Keratinocyte (primary cell): ENCODE measurements around the gene MYMX. TPM values are rescaled to one million over a fixed set of nuclear protein-coding genes. Genes with fewer than 3 reads are reported as not detected.

Source experiments
- DNase-seq: peaks from one replicate; pipeline ENCODE4 v3.0.0-alpha.2; 2011; ENCODE audit warnings: low read depth, missing footprints, low spot score
- FAIRE-seq: peaks from 2 replicates; lab custom pipeline; 2011; peaks lifted over from hg19 to GRCh38; lab: Jason Lieb, UNC
- H2AFZ ChIP-seq: 2 replicates; pipeline ENCODE4 v1.6.0; 2012; ENCODE audit warnings: low read length, control low read depth, inconsistent platforms; ENCODE audit not compliant: control insufficient read depth
- H3K27ac ChIP-seq: 2 replicates; pipeline ENCODE4 v1.5.1; 2011; ENCODE audit warnings: low read length; ENCODE audit not compliant: control insufficient read depth, insufficient read depth
- H3K27me3 ChIP-seq: 3 replicates; pipeline ENCODE4 v1.6.0; 2011; ENCODE audit warnings: low read length; ENCODE audit not compliant: control insufficient read depth, insufficient read depth; ENCODE audit errors: extremely low read depth
- H3K36me3 ChIP-seq, 2 experiments: 2 replicates in 1 of 2; 3 replicates in 1 of 2; pipeline ENCODE4 v1.5.1; 2011; ENCODE audit warnings: low read length in 2 of 2, mild to moderate bottlenecking in 1 of 2; ENCODE audit not compliant: control insufficient read depth in 2 of 2, insufficient read depth in 2 of 2; ENCODE audit errors: extremely low read depth in 1 of 2
- H3K4me1 ChIP-seq: 3 replicates; pipeline ENCODE4 v1.5.1; 2011; ENCODE audit warnings: low read length; ENCODE audit not compliant: control insufficient read depth, insufficient read depth; ENCODE audit errors: extremely low read depth
- H3K4me2 ChIP-seq: 3 replicates; pipeline ENCODE4 v1.6.0; 2011; ENCODE audit warnings: low read depth, low read length; ENCODE audit not compliant: control insufficient read depth, insufficient read depth; ENCODE audit errors: extremely low read depth
- H3K4me3 ChIP-seq, 3 experiments: fragments of 200-600 bp in 1 of 3; sonication (generic) in 1 of 3; 2 replicates in 2 of 3; 3 replicates in 1 of 3; pipeline ENCODE4 v1.5.1; 2011 to 2016; ENCODE audit warnings: low read length in 3 of 3, mild to moderate bottlenecking in 3 of 3, control low read depth in 2 of 3, inconsistent platforms in 1 of 3, low read depth in 1 of 3, mixed read lengths in 1 of 3, mixed run types in 1 of 3, moderate library complexity in 1 of 3; ENCODE audit not compliant: control insufficient read depth in 2 of 3, insufficient read depth in 2 of 3; ENCODE audit errors: extremely low read depth in 1 of 3
- H3K79me2 ChIP-seq: 2 replicates; pipeline ENCODE4 v1.6.0; 2012; ENCODE audit warnings: low read length; ENCODE audit not compliant: control insufficient read depth, insufficient read depth
- H3K9ac ChIP-seq: 3 replicates; pipeline ENCODE4 v1.6.0; 2011; ENCODE audit warnings: low read length; ENCODE audit not compliant: control insufficient read depth, insufficient read depth; ENCODE audit errors: extremely low read depth
- H3K9me1 ChIP-seq: 3 replicates; pipeline ENCODE4 v1.6.0; 2011; ENCODE audit warnings: low read length; ENCODE audit not compliant: control insufficient read depth, insufficient read depth; ENCODE audit errors: extremely low read depth
- H3K9me3 ChIP-seq: 2 replicates; pipeline ENCODE4 v1.5.1; 2012; ENCODE audit warnings: low read depth, low read length; ENCODE audit not compliant: control insufficient read depth
- H4K20me1 ChIP-seq: 3 replicates; pipeline ENCODE4 v1.6.0; 2011; ENCODE audit warnings: low read length; ENCODE audit not compliant: control insufficient read depth, insufficient read depth; ENCODE audit errors: extremely low read depth
- CTCF ChIP-seq, 3 experiments: IDR thresholded peaks in 1 of 3; conservative IDR thresholded peaks in 1 of 3; optimal IDR thresholded peaks in 1 of 3; 2 replicates in 2 of 3; 3 replicates in 1 of 3; pipeline versions ENCODE3 to v1.5.1; 2011; ENCODE audit warnings: low read length in 3 of 3, mild to moderate bottlenecking in 3 of 3, moderate library complexity in 2 of 3, control low read depth in 1 of 3, inconsistent platforms in 1 of 3; ENCODE audit not compliant: insufficient read depth in 2 of 3; ENCODE audit errors: extremely low read depth in 1 of 3
- EZH2 ChIP-seq: IDR thresholded peaks from one replicate; pipeline ENCODE4 v1.6.1; 2012; ENCODE audit warnings: inconsistent platforms, mild to moderate bottlenecking, low read length, moderate library complexity
- dilution Hi-C: fragments of 300-500 bp; cut with MboI; formaldehyde crosslinking; loops from one replicate; pipeline ENCODE4 v1.7.0; 2020; ENCODE audit warnings: low sequenced_read_pairs; ENCODE audit not compliant: extremely low pct_ligation_motif_present
- polyA plus RNA-seq, 5 experiments: library from polyadenylated mRNA; depleted of rRNA in 3 of 5; stranded (reverse) in 3 of 5; stranded (forward) in 1 of 5; unstranded in 1 of 5; fragments of >200 nt; gene quantifications; 1 replicate in 1 of 5; 2 replicates in 3 of 5; 3 replicates in 1 of 5; pipeline versions ENCODE4 v1.2.1 to v1.2.3, GENCODE V29; 2011 to 2012; ENCODE audit warnings: missing spikeins in 2 of 5, low read depth in 1 of 5, low replicate concordance in 1 of 5

MYMX gene
- polyA plus RNA-seq, 1 donor (not counting 4 experiments of a cell fraction or from before 2014, with no cell fraction given): 0.09 TPM

- H3K9ac ChIP-seq: no peak overlapping the region
- TF ChIP-seq EZH2: no peak
- TF ChIP-seq CTCF (optimal IDR thresholded peaks at IDR 0.05 in 1 of 3, IDR thresholded peaks at IDR 0.05 in 1 of 3, conservative IDR thresholded peaks at IDR 0.05 in 1 of 3; ENCODE audit: extremely low read depth in 1 of 3, insufficient read depth in 2 of 3, low read length in 3 of 3): no peak
- peaks cover 16% of the 10 kb centered on the region for H3K4me1 ChIP-seq
- H3K79me2 ChIP-seq: no peaks in the 10 kb centered on the region
- no peak overlapping the region for H2AFZ ChIP-seq
- H3K4me3 ChIP-seq: no peak overlapping the region
- no peaks in the 10 kb centered on the region for H4K20me1 ChIP-seq
- no peak overlapping the region for H3K4me2 ChIP-seq
- dilution Hi-C loops: no loop called here
- H3K36me3 ChIP-seq: no peaks in the 10 kb centered on the region
- H3K27me3 ChIP-seq: no peaks in the 10 kb centered on the region
- H3K27ac ChIP-seq: no peak overlapping the region
- no peak for FAIRE-seq
- H3K9me3 ChIP-seq: peaks cover 3% of the 10 kb centered on the region
- H3K9me1 ChIP-seq: no peaks in the 10 kb centered on the region
- DNase-seq: no peak
These were observed 40.5 kb upstream of the MYMX start for GRCh38 chr6:44176130-44176761.

- H3K9ac ChIP-seq: no peak overlapping the region
- H4K20me1 ChIP-seq: no peaks in the 10 kb centered on the region
- peaks cover 3% of the 10 kb centered on the region for H3K9me3 ChIP-seq
- no peak for DNase-seq
- H3K4me3 ChIP-seq: no peak overlapping the region
- FAIRE-seq: no peak
- no peak overlapping the region for H3K4me2 ChIP-seq
- H2AFZ ChIP-seq: no peak overlapping the region
- H3K79me2 ChIP-seq: no peaks in the 10 kb centered on the region
- dilution Hi-C loops: no loop called here
- no peak overlapping the region for H3K27ac ChIP-seq
- no peaks in the 10 kb centered on the region for H3K27me3 ChIP-seq
- TF ChIP-seq EZH2 (no peak), CTCF (optimal IDR thresholded peaks at IDR 0.05 in 1 of 3, IDR thresholded peaks at IDR 0.05 in 1 of 3, conservative IDR thresholded peaks at IDR 0.05 in 1 of 3; ENCODE audit: extremely low read depth in 1 of 3, insufficient read depth in 2 of 3, low read length in 3 of 3) (no peak)
- H3K4me1 ChIP-seq: peaks cover 16% of the 10 kb centered on the region
- no peaks in the 10 kb centered on the region for H3K9me1 ChIP-seq
- no peaks in the 10 kb centered on the region for H3K36me3 ChIP-seq
These were observed 39.8 kb upstream of the MYMX start for GRCh38 chr6:44176762-44177509.
